ENCODE measurements around the gene OCLN. TPM values are rescaled to one million over a fixed set of nuclear protein-coding genes. Genes with fewer than 3 reads are reported as not detected.

Gene OCLN
- total RNA-seq, 1 donor from 2014 or later: 4.4 TPM

GRCh38 chr5:69484891-69485290 lies 7.7 kb upstream of the OCLN start:
- Mint-ChIP-seq H3K27ac (ENCODE audit: unreplicated experiment) (no peak overlapping the region), H3K27me3 (ENCODE audit: unreplicated experiment) (peaks cover 15% of the 10 kb centered on the region), H3K36me3 (ENCODE audit: unreplicated experiment) (no peaks in the 10 kb centered on the region), H3K4me1 (ENCODE audit: unreplicated experiment) (peaks cover 1% of the 10 kb centered on the region), H3K9me3 (ENCODE audit: unreplicated experiment) (no peaks in the 10 kb centered on the region), H3K4me3 (ENCODE audit: unreplicated experiment) (no peak overlapping the region)
- TF ChIP-seq CTCF (IDR thresholded peaks at IDR 0.05): no peak
- DNase-seq (ENCODE audit: extremely low spot score, unreplicated experiment): no peak

DNA sequence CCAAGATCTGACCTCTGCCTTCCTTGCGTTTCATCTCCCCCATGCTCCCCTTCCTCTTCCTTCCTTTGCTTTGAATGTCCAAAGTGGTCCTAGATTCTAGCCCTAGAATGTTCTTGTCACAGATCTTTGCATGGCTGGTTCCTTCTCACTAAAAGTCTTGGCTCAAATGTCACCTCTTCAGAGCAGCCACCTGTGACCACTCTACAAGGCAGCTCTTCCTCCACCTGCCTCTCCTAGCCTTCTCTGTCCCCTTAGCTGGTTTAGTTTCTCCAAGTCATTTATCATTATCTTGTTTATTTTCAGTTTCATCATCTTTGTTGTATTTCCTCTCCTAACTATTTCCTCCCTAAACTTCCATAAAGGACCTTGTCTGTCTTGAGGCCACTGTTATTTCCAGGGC lies 7.1 kb upstream of the OCLN start:
- no peak overlapping the region for H3K27ac Mint-ChIP-seq (ENCODE audit: unreplicated experiment)
- no peaks in the 10 kb centered on the region for H3K36me3 Mint-ChIP-seq (ENCODE audit: unreplicated experiment)

GRCh38 chr5:69489246-69489645 lies 3.3 kb upstream of the OCLN start:
- TF ChIP-seq CTCF (IDR thresholded peaks at IDR 0.05): no peak
- peaks cover 48% of the 10 kb centered on the region for H3K27me3 Mint-ChIP-seq (ENCODE audit: unreplicated experiment)

More for the DNA sequence above, 7.1 kb upstream of the OCLN start:
- H3K27me3 Mint-ChIP-seq (ENCODE audit: unreplicated experiment): peaks cover 19% of the 10 kb centered on the region
- H3K4me3 Mint-ChIP-seq (ENCODE audit: unreplicated experiment): no peak overlapping the region
- DNase-seq (ENCODE audit: extremely low spot score, unreplicated experiment): no peak
- TF ChIP-seq CTCF (IDR thresholded peaks at IDR 0.05): no peak
- H3K9me3 Mint-ChIP-seq (ENCODE audit: unreplicated experiment): no peaks in the 10 kb centered on the region
- peaks cover 1% of the 10 kb centered on the region for H3K4me1 Mint-ChIP-seq (ENCODE audit: unreplicated experiment)

GRCh38 chr5:69491027-69491426 lies 1.6 kb upstream of the OCLN start:
- peaks cover 52% of the 10 kb centered on the region for H3K27me3 Mint-ChIP-seq (ENCODE audit: unreplicated experiment)
- no peak for DNase-seq (ENCODE audit: extremely low spot score, unreplicated experiment)
- H3K4me3 Mint-ChIP-seq (ENCODE audit: unreplicated experiment): no peak overlapping the region
- no peak for TF ChIP-seq CTCF (IDR thresholded peaks at IDR 0.05)
- H3K36me3 Mint-ChIP-seq (ENCODE audit: unreplicated experiment): no peaks in the 10 kb centered on the region
- peaks cover 5% of the 10 kb centered on the region for H3K4me1 Mint-ChIP-seq (ENCODE audit: unreplicated experiment)
- no peak overlapping the region for H3K27ac Mint-ChIP-seq (ENCODE audit: unreplicated experiment)
- no peaks in the 10 kb centered on the region for H3K9me3 Mint-ChIP-seq (ENCODE audit: unreplicated experiment)

More at GRCh38 chr5:69489246-69489645, 3.3 kb upstream of the OCLN start:
- Mint-ChIP-seq H3K4me1 (ENCODE audit: unreplicated experiment) (peaks cover 7% of the 10 kb centered on the region), H3K36me3 (ENCODE audit: unreplicated experiment) (no peaks in the 10 kb centered on the region), H3K9me3 (ENCODE audit: unreplicated experiment) (no peaks in the 10 kb centered on the region), H3K4me3 (ENCODE audit: unreplicated experiment) (no peak overlapping the region), H3K27ac (ENCODE audit: unreplicated experiment) (no peak overlapping the region)
- DNase-seq (ENCODE audit: extremely low spot score, unreplicated experiment): no peak

GRCh38 chr5:69491838-69492390 lies 676 bp upstream of the OCLN start:
- Mint-ChIP-seq H3K9me3 (ENCODE audit: unreplicated experiment) (no peaks in the 10 kb centered on the region), H3K36me3 (ENCODE audit: unreplicated experiment) (no peaks in the 10 kb centered on the region), H3K4me1 (ENCODE audit: unreplicated experiment) (peaks cover 7% of the 10 kb centered on the region), H3K27me3 (ENCODE audit: unreplicated experiment) (peaks cover 54% of the 10 kb centered on the region), H3K27ac (ENCODE audit: unreplicated experiment) (no peak overlapping the region), H3K4me3 (ENCODE audit: unreplicated experiment) (peak overlapping the region; percentile 81)
- DNase-seq (ENCODE audit: extremely low spot score, unreplicated experiment): no peak
- TF ChIP-seq CTCF (IDR thresholded peaks at IDR 0.05): no peak

All from osteocyte (in vitro differentiated cells).